Measurements from ENCODE around the gene PTPRN2.
"Not testable (repeated sequence)": the region's sequence is repeated elsewhere in the genome, so short reads cannot be mapped to it uniquely, and the experiment has no call there.

PTPRN2 gene

DNA sequence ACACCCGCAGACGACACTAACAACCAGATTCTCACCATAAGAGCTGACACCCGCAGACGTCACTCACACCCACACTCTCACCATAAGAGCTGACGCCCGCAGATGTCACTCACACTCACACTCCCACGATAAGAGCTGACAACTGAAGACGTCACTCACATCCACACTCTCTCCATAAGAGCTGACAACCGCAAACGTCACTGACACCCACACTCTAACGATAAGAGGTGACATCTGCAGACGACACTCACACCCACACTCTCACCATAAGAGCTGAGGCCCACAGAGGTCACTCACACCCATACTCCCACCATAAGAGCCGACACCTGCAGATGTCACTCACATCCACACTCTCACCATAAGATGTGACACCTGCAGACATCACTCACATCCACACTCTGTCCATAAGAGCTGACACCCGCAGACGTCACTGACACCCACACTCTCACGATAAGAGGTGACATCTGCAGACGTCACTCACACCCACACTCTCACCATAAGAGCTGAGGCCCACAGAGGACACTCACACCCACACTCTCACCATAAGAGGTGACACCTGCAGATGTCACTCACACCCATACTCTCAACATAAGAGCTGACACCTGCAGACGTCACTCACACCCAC is 255.7 kb downstream of the PTPRN2 start:
- not testable (repeated sequence) for DNase-seq

DNA sequence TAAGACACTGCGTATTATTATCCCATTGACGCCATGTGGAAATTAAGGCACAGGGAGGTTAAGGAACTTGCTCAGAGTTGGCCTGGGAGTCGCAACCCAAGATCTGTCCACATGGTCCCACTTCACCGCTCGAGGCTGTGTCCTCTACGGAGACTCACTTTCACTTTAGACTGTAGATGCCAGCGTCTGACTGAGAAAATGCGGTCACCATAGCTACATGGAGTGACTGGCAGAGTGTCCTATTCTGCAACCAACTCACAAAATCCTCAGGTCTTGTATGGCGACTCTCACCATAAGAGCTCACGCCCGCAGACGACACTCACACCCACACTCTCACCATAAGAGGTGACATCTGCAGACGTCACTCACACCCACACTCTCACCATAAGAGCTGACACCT is 257.9 kb downstream of the PTPRN2 start:
- DNase-seq: no peak

DNA sequence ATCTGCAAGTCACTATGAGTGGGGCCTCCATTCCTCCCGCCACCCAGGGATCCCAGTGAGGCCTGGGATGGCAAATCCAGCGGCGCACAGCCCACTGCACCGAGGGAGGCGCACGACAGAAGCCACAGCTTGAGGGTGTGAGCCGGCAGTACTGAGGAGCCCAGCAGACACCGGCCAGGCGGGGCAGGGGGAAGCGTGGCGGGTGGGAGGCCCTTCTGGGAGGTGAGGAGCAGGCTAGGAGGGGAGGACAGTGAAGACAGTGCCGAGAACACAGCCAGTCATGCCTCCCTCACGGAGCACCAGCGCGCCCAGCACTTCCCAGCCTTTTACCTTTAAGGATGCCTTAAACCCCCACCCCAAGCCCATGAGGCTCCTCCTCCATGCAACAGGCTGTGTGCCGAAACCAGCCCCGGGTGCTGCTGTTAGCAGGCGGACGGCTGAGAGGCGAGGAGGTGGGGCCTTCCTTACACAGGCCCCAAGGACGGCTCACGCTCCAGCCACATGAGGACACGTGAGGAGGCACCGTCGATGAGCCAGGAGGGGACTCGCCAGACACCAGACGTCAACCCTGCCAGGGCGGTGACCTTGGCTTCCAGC is 258.5 kb downstream of the PTPRN2 start:
- no peak for DNase-seq

DNA sequence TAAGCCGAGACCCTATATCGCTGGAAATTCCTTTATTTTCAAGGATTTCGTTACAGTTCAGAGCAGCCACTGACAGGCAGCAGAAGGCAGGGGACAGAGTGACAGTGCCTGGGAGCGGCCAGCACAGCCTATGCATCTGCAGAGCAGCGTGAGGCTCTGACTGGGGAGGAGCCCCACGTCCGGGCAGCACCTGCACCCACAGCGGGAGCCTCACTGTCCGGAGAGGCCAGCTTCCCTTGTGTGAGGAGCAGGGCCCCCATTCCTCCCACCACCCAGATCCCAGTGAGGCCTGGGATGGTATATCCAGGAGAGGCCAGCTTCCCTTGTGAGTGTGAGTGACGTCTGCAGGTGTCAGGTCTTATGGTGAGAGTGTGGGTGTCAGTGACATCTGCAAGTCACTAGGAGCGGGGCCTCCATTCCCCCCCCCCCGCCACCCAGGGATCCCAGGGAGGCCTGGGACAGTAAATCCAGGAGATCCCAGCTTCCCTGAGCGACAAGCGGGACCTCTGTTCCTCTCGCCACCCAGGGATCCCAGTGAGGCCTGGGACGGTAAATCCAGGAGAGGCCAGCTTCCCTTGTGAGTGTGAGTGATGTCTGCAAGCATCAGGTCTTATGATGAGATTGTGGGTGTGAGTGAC is 259.1 kb downstream of the PTPRN2 start:
- DNase-seq: no peak

DNA sequence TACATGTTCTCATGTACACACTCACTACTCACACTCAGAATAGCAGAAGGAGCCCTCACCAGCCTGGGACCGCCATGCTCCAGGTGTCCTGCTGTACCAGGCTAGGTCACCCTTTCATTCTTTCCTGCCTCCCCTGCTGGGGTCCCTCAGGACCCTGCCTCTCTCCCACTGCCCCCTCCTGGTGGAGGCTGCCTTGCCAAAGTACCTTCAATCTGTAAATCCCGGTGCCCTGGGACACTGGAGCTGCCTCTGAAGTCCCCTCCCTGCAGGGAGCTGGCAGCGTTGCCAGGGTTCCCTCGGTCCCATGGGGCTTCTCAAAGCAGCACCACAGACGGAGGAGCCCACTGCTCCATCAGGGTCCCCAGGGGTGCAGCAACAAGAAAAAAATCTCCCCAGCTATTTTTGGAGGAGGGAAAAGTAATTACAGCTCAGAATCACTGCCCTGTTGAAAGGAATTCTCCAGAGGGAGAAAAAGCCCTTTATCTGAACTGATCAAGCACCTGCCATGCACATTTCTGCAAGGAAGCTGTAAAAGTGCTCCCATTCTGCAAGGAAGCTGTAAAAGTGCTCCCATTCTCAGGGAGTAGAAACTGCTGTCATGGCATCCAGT is 259.9 kb downstream of the PTPRN2 start:
- DNase-seq: no peak

DNA sequence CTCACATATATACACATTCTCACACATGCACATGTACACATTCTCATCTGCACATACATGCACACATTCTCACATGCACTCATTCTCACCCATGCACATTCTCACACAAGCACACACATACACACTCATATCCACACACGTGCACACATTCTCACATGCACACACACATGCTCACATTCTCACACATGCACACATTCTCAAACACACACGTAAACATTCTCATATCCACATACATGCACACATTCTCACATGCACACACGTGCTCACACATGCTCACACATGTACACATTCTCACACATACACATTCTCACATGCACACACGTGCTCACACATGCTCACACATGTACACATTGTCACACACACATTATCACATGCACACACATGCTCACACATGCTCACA is 260.6 kb downstream of the PTPRN2 start:
- no peak for DNase-seq

DNA sequence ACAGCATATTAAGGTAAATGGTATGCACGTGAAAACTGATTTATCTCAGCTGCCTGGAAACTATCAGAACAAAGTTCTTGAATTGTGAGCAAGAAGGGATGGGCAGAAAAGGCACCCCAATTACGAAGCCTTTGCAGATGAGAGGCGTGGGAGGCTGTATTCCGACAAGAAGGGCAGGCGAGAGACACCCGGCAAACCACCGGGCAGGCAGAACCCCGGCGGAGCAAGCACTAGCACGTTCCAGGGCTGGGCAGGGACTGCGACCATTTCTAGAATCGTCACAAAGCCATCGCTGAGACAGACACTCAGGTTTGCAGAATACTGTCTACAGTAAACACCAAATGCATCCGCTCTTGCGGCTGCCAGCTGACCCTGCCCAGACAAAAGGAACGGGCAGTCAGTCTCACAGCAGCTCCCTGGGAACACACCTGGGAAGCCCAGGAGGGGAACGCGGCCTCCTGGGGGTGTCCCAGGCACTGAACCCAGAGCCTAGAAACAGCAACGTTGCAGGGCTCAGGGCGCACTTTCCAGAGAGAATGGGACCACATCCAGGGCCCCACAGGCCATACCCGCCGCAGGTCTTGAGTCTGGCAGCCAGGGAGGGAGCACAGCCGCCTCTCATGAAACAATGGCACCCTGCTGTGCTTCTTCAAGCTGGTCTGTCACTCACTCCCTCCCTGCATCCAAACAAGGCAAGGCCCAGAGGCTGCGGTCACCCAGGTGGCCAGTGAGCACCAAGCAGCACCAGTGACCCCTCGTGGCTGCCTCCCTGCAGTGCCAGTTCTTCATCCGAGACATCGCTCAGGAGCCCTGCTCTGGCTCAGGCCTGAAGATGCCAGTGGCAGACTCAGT is 261.9 kb downstream of the PTPRN2 start:
- no peak for DNase-seq

DNA sequence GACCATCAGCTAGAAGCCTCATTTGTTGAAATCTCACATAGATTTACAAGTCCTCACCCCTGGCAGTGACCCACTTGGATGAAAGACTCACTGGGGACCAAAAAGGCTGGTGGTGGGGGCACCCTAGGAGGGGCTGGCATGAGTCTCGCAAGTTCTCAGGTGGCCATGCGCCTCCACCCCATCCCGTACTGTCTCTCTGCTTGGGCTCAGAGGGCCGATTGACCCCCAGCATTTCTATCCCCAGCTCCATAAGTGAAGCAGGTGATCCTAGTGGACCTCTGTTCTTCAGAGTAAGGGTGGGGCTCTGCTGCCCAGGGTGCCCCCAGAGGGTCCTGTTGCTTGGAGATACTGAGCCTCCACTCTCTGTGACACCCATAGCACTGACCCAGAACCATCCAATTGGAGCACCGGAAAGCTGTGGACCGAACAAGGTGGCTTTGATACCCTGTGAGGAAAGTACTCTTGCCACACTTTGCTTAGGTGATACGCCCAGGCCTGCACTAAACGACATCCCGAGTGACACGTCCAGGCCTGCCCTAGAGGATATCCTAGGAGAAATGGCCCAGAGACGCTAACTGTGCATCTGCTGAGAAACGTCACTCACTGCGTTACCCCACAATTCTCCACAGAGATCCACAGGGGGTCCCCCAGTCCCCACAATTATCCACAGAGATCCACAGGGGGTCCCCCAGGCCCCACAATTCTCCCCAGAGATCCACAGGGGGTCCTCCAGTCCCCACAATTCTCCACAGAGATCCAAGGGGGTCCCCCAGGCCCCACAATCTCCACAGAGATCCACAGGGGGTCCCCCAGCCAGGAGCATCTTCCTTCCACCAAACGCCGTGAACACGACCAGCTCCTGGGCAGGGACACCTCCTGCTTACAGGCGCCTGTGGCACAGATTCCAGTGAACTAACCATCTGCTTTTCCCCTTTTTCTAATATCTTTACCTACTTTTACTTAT is 262.9 kb downstream of the PTPRN2 start:
- no peak for DNase-seq

DNA sequence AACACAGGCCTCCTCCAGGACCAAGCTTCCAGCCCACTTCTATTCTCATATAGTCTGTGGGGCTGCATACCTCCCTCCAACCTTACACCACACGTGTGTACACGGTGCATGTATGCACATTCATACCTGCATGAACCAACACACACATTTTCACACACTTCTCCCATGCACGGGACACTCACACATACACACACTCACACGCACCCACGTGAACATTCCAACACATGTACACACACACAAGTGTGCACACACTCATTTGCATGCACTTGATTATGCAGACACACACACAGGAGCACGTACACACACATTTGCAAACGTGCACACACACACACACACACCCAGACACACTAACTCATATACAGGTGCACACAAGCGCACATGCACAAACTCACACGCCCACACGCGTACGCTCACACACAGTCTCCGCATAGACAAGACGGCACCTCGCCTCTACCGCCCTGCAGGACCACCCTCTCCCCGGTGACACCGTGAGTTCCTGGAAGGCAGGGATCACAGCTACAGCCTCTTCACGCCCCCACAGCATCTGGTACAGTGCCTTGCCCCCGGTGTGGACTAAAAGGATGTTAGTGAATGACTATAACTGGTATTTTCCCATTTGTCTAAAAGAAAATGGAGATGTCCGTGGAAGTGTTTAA is 263.8 kb downstream of the PTPRN2 start:
- DNase-seq: no peak

DNA sequence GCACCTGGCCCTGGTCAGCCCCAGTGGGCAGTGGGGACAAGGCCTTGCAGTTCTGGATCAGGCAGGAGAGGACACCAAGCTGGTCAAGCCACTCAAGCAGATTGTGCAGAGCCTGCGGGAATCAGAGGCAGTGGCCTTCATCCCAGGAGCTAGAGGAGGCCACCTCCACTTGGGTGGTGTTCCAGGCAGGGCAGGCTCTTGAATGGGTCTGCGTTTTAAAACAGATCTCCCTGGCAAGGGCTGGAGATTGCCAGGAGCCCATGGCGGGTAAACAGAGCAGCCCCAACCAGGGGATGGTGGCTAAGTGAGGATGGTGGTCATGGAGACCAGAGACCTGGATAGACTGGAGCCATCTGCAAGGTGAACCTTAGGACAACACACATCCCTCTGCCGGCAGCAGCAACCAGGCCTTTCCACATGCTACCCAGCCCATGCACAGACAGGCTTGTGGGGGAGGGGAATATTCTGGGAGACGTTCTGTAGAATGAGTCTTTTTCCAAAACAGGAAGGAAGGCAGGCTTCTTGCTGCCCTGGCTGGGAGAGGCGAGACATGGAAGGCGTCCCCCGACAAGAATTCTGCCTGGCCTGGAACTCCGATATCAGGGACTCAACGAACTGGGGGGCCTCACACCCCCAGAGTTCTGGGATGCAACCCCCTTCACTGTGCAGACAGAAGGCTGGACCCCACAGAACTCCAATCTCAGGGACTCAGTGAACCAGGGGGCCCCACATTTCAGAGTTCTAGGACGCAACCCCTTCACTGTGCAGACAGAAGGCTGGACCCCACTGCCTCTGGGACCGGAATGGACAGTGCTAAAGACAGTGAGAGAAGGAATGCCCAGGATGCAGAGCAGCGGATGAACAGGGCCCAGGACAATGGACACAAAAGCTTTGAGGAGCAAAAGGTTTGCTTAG is 264.8 kb downstream of the PTPRN2 start:
- DNase-seq: no peak

DNA sequence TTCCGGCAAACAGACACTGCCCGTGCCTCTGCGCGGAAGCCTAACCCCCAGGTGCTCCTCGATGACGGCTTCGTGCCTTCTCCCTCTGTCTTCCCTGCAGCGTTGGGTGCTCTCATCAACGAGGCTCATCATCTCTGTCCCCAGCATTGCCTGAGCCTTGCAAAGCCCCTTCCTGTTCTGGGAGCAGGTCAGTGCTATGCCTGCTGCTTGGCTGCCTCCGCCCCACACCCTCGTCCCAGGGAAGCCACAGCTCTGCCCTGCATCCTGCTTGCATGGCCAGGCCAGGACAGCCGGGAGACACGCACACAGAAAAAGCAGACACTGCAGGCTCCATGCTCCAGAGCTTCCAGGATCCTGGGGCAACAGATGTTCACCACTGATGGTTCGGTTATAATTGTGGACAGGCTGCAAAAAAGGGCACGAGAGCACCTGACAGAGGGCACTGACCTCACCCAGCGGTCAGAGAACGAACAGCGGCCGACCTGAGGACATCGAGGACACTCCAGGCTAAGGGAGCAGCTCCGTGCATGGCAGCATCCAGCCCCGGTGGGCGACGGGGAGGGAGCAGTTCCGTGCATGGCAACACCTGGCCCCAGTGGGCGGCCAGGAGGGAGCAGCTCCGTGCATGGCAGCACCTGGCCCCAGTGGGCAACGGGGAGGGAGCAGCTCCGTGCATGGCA is 265.5 kb downstream of the PTPRN2 start:
- DNase-seq: no peak

DNA sequence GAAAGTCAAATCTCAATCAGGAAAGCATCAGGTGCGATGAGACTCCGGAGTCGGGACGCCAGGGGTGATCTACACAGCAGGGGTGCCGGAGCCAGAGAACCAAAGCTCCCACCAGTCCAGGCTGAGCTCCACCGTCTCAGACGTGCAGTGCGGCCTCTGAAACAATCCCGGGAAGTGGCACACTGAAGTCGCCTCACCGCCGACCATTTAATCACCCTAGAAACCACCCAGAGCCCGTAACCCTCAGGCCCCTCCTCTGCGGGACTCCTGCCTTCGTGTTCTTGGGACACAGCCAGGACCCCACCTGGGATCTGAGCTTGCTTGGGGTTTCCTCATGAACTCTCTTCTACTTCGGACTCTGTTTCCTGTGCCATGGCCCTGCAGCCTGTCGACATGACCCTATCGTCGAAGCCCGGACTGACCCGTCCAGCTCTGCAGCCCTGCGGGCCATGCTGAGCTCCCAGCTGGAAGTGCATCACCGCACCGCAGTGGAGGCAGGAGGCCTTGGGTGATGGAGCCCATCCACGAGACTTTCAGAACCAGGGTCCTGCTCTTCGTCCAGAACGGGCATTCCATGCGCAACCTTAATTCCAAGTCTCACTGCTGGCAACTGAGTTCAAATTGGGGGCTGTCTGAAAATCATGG is 266.4 kb downstream of the PTPRN2 start:
- DNase-seq: peak in 1 of 2 donors; percentile 1

DNA sequence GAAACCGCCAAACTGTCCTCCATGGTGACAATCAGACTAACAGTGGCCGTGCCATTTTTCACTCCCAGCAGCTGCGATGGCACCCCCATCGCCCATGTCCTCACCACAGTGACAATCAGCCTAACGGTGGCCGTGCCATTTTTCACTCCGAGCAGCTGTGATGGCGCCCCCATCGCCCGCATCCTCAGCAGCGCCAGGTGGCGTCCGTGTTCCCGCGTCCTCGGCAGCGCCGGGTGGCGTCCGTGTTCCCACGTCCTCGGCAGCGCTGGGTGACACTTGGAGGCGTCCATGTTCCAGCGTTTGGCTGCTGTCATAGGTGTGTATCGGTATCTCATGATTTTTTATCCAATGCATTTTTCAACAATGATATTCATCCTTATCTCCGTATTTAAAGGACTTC is 267.3 kb downstream of the PTPRN2 start:
- no peak for DNase-seq

DNA sequence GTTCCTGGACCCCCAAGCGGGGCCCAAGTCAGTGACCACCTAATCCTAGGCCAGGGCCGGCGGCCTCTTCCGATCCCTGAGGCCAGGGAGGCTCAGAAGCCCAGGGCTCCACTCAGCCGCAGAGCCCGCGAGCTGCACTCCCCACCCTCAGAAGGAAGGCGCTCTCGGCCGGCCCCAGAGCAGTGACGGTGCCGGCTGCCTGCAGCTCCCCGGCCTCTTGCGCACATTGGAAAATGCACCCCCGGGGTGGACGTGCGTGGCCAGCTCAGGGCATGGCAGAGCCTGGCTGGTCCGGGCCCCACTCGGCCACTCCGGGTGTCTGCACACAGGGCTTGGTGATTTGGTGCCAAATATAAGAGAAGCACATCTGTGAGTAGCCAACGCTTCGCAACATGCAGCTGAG is 269.1 kb downstream of the PTPRN2 start:
- DNase-seq: peak in 1 of 2 donors; percentile 4

DNA sequence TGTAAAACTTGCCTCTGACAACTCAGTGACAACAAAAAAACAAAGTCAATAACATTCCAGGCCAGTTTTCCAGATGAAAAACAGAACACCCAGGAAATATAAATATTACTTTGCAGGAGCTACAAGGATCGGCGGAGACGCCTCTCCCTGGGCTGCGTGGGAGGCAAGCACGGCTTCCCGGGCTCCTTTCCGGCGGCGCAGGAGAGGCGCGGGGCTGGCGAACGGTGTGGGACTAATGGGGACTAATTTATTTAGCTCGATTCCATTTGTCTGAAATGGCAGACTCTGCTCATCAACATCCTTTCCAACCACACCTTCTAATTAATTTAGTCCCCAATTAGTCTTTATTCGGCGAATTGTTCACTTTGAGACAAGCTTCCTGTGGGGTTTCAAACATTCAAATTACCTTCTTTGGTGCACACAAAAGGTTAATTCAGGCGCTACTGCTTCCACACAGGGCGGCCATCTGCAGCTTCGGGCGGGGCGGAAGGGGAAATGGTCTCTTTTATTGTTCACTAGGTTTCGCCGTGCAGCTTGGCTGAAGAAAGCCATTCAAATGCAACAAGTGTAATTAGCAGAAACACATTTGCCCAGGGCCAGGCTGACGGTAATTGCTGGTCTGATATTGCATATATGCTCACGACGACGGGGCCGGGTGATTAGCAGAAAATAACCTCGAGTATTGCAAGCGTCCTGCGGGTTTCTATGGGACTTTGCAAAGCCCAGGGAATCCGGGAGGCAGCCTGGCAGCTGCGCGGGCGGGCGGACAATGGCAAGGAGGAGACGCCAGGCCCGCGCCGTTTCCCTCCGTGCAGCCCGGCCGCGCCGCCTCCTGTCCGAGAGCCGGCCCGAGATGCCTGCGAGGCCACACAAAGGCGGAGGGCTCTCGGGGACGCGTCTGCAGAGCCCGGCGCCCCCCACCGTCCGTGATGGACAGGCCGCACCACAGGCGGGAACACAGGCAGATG is 270.1 kb downstream of the PTPRN2 start:
- DNase-seq: peak in 1 of 2 donors; percentile 4

DNA sequence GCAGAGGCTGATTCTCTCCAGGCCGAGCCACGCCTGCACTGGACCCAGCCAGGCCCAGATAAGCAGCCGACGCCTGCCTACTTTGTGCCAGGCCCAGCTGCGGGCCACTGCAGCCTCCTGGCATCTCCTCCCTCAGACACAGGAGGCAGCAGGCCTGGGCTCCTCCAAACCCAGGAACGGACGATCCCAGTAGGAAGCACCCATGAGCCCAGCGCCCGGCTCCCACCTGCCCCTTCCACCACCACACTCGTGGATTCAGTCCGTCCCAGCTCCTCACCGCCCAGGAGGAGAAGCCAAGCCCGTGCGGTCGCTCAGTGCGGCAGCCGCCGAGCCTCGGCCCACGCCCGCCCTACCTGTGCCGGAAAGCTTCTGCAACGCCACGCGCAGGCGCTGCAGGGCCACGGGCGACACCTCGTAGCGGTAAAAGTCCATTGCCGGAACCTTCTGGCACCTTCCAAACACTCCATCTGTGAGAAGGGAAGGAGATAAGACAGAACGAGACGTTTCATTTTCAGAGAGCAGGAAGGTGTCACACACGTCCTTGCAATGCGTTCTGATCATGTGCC is 271.1 kb downstream of the PTPRN2 start:
- DNase-seq: no peak

DNA sequence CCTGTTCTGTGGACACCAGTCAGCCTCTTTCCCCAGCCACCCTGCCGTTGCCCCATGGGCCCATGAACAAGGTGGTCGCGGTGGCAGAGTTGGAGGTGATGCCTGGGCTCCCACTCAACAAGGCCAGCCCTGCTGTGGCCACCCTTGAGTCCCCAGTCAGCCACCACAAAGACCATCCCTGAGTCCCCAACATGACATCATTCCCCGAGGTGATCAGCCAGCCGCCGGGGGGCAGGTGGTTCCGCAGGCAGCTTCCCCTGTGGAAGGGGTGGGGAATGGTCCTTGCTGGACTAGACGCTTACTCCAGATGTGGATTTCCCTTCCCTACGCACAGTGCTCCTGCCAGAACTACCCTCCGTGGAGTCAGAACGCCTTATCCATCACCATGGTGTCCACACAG is 271.7 kb downstream of the PTPRN2 start:
- no peak for DNase-seq

DNA sequence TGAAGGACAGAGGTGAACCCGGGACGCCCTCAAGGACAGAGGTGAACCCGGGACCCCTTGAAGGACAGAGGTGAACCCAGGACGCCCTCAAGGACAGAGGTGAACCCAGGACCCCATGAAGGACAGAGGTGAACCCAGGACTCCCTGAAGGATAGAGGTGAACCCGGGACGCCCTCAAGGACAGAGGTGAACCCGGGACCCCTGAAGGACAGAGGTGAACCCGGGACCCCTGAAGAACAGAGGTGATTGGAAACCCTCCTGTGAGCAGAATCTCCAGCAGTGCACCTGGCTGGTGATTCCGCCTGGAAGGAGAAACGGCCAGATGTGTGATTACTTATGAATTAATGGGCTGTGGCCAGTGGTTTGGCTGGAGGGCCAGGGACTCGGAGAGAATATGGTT is 272.3 kb downstream of the PTPRN2 start:
- no peak for DNase-seq
